Cerebellar nuclear complex (tissue), 1 donor: ENCODE data around the gene ESR2.
"Not testable (repeated sequence)": the region's sequence is repeated elsewhere in the genome, so short reads cannot be mapped to it uniquely, and the experiment has no call there.

ENCODE experiments used
- DNase-seq, 2 experiments: peaks; one replicate each; lab custom pipeline; 2025; lab: John Stamatoyannopoulos, UW

ESR2 gene

GRCh38 chr14:64137657-64138290 is 156.4 kb downstream of the ESR2 start:
- no peak for DNase-seq

GRCh38 chr14:64126548-64126947 is 167.6 kb downstream of the ESR2 start:
- DNase-seq = no peak

GRCh38 chr14:64125270-64125669 is 168.9 kb downstream of the ESR2 start:
- no peak for DNase-seq

- no peak for DNase-seq
Observed at GRCh38 chr14:64123241-64123822, 170.8 kb downstream of the ESR2 start.

- no peak for DNase-seq
Observed at GRCh38 chr14:64119980-64120379, 174.2 kb downstream of the ESR2 start.

- DNase-seq = no peak
Observed at GRCh38 chr14:64119500-64119899, 174.7 kb downstream of the ESR2 start.

- DNase-seq = no peak
Observed at GRCh38 chr14:64118892-64119291, 175.3 kb downstream of the ESR2 start.

DNA sequence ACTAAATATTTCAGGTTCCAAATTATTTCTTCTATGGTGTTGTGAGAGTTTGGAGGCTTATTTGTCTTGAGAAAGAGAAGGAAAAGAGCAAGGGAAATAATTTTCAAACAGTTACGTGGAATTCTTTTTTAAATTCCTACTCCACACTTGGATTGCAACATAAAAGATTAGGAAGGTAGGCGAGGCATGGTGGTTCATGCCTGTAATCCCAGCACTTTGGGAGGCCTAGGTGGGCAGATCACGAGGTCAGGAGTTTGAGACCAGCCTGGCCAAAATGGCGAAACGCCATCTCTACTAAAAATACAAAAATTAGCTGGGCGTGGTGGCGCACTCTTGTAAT is 175.8 kb downstream of the ESR2 start:
- DNase-seq = not testable (repeated sequence)

DNA sequence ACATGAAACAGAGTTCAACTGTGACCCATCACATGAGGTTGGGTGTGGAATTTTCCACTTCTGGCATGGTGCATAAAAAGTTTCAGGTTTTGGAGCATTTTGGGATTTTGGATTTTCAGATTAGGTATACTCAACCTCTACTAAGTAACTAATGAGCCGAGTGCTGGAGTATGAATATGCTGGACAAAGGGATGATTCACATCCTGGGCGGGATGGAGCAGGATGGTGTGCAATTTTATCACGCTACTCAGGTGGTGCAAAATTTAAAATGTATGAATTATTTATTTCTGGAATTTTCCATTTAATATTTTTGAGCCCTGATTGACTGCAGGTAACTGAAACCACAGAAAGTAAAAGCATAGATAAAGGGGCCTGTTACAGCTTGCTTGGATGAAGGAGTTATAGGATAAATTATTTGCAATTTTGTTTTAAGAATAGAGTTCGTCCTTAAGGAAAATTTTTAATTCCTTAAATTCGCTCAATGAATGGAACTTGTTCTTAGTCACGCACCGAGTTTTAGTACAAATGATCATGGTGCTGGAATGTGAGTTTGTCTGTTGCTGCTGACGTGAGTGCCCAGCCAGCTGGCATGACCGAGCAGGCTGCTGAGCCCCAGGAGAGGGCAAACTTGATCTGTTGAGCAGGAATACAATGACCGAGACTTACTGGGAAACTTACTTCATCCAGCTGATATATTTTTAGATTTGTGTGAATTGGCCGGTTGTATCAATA is 176.3 kb downstream of the ESR2 start:
- DNase-seq = no peak

DNA sequence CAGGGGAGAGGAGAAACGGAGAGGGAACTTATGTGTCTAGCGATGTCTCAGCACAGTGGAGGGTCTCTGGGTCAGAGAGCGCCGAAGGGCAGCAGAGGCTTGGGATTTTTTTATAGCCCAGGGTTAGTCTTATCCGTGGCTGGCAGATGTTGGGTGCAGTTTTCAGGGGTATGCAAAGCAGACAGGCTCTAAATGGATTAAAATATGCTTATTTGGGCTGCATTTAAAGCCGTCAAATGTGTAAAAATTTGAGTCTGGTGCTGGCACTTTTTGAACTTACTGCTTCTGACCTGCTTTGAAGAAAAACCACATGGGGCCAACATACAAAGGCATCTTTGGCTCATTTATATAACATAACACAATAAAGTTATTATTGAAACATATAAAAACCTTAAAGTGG is 178.8 kb downstream of the ESR2 start:
- no peak for DNase-seq

- no peak for DNase-seq
Observed at GRCh38 chr14:64114796-64115195, 179.4 kb downstream of the ESR2 start.

DNA sequence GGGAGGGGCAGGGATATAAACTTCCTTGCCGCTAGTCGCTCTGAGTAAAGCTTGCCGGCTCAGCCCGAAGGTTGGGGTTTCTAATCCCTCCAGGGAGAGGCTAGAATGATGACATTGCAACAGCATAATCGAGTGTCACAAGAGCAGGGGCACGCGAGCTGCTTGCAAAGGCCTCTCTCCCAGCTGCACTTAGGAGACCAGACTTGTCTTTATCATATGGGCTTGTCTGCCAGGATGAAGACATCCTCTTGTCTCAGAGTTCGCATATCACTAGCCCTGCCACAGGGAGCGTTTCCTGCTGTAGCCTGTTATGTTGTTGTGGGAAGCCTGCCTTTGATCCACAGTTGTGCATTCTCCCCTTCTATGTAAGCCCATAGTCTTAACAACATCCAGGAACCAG is 180.0 kb downstream of the ESR2 start:
- no peak for DNase-seq

GRCh38 chr14:64112867-64113678 is 181.1 kb downstream of the ESR2 start:
- DNase-seq = no peak

GRCh38 chr14:64110802-64111201 is 183.4 kb downstream of the ESR2 start:
- DNase-seq = no peak

DNA sequence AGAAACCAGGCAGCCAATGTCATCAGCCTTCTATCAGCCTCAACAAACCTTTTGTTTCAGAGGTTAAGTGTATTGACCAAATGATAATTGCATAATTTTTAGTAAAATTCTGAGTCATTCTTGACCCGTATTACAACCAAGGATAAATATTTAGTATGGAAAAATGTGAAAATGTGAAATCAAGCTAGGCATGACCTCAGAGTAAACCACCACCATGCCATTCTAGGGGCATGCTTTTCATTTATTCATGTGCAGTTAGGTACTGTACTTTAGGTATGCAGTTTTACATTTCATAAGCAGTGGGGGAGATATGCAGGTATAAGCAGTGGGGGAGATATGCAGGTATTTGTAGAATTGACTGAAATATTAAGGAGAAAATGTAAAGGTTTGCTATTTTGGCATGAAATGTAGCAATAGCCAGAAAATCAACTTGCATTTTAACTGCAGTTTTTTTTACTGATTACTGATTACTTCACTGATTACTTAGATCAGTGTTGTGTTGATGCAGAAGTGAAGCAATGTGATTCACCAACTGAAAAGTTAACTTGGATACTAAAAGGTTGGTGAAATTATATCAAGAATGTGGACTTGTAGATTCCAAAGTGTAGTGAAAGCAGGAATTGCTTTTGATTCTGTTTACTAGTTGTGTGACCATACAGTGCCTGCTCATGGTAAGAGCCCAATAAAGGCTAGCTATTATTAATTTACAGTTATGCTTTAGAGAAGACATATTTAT is 184.2 kb downstream of the ESR2 start:
- no peak for DNase-seq

- no peak for DNase-seq
Observed at GRCh38 chr14:64107438-64107837, 186.7 kb downstream of the ESR2 start.

GRCh38 chr14:64098120-64098519 is 196.1 kb downstream of the ESR2 start:
- no peak for DNase-seq

DNA sequence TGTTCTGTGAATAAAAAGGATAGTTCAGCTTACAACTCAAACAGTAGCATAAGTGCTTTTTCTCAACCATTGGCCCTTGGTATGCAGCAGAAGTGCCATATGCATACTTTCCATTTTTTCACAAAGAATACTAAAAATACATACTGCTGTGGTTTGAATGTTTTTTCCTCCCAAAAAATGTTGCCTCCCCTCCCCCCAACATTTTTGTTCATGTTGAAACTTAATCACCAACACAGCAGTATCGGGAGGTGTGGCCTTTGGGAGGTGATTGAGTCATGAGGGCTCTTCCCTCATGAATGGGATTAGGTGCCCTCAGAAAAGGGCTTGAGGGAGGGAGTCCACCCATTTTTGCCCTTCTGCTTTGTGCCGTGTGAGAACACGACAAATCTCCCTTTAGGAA is 198.6 kb downstream of the ESR2 start:
- DNase-seq = no peak

DNA sequence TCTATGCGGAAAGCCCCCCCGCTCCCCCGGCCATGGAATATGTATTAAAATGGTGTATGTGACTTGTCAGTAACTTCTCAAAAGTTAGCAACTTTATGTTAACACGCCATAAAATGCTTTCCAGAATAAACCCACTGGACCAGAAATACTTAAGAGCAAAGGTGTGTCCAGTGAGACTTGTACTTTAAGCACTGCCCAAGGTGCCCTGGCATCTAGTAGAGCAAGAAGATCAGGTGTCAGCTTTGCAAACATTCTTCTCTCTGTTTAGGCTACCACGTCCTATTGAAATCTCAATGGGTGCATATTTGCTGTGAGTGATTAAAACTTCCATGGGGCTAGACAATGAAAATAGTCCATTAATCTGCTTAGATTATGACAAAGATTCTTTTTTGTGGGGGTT is 201.2 kb downstream of the ESR2 start:
- no peak for DNase-seq

DNA sequence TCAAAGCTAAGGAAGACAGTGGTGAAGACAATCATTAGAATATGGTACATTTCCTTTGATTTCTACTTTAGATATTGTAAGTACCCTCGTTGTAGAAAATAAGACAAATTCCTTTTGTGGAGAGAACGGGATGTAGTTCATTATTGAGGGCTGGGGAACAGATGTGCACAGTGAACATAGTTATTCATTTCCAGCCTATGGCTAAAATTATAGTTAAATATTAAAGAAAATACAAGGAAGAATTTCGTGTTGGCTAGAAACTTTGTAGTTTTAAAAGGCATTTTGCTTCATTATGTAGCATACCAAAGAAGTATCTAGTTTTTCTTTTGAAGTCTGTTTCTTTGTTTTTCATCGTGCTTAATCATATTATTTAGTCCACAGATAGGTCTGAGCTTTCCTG is 201.8 kb downstream of the ESR2 start:
- no peak for DNase-seq

GRCh38 chr14:64091217-64091616 is 203.0 kb downstream of the ESR2 start:
- DNase-seq = no peak

DNA sequence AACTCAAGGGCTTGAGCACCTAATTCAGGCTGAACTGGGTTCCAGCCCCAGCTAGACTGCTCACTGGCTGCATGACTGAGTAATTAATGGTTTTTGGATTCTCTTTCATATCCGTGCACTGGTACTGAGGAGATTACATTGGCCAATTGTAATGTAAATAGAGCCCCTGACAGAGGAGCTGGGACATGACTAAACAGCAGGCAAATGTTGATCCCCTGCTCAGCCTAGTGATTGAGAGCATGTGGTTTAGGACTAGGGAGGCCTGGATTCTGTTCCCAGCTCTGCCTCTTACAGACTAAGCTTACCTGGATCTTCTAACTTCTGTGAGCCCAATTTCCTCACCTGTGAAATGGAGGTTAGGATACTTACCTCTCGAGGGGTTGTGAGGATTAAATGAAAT is 204.3 kb downstream of the ESR2 start:
- DNase-seq = no peak
